Medulla oblongata (tissue), 1 donor: Measurements from ENCODE around the gene MPPED2.
A peak's percentile ranks its signal among the peaks of the same experiment; 100 is the strongest.
"Not testable (repeated sequence)": the region's sequence is repeated elsewhere in the genome, so short reads cannot be mapped to it uniquely, and the experiment has no call there.

Experiments
- DNase-seq: peaks from one replicate; pipeline ENCODE4 v3.0.0-alpha.2; 2015; ENCODE audit errors: extremely low spot score

MPPED2 gene

DNA sequence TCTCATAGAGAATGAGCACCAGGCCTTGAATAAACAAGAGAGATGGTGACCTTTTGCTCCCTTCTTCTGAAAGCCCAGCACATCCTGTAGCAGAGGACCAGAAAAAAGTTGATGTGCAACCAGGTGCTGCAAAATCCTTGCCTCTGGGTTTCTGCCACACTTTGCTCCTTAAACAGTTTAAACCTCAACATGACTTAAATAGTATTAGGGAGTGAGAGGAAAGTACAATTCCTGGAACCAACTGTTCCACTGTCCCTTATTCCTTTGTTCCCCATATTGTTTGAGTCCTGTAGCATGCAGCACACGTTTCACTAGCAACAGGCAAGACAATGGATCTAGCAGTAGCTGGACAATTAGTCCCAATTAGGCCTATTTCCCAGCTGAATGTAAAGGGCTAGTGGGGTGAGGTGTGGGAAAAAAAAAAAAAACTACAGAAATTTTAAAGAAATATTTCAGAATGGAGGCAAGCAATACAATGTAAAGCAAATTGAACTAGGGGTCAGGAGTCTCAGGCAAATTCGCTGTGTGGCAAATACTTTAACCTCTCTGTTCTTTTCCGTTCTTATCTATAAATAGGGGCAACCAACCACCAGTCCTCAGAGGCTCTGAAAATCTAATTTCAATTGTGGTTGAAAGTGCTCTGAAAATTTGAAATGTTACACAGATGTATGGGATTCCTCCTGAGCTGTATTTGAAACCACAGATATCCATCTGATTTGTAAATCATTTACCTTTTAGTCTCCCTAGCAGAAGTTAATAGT, 6.6 kb downstream of the MPPED2 start:
- DNase-seq, result no peak

DNA sequence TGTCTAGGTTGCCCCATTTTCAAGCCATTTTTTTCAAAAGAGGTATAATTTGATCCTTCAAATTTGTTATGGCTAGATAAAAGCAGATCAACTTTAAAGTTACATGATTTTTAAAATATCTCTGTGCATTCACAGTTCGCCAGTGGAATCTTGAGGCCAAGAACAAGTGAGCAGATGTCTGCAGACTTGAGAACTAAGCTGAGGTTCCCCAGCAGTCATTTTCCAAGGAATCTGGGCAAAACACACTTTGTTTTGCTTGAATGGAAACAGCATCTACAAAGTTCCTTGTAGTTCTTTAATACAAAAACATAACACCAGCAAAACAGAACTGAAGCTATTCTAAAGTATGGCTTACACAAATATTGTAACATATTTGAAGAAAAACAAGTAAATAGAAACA, 7.7 kb downstream of the MPPED2 start:
- no peak for DNase-seq

GRCh38 chr11:30573951-30574350, 12.2 kb downstream of the MPPED2 start:
- DNase-seq, result no peak

DNA sequence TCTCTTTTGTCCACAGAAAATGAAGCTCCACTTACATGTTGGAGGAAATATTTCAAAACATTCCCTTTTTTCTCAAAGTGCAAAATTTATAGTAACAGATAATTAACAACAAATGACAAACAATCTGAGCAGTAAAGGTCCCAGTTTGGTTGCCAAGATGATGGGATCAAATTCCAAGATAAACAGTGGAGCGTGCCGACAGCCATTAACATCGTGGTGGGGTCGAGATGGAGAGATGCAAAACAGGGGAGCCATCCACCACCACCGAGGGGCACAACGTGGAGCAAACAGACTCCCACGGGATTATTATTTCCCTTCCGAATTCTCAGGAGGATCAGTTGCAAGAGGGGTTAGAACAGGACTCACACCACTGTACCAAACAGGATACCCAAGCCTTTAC, 17.2 kb downstream of the MPPED2 start:
- no peak for DNase-seq

- DNase-seq, result no peak
Observed at GRCh38 chr11:30567644-30568043, 18.5 kb downstream of the MPPED2 start.

DNA sequence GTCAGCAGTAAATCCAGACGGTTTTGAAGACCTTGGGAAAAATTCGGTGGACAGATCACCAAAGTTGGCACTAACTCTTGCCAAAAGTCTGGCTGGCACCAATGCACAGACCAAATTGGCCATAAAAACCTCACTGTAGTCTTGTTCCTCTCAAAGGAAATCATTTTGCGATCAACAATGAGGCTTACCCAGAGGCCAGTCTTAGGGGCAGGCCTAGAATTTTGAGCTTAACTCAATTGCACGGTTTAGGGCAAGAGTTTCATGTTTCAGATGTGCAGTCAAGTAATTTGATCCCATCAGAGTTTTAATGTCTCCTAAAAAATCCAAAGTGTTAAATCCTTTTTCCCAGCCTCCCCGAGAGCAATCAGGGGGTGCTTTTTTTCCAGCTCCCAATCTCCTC, 19.0 kb downstream of the MPPED2 start:
- no peak for DNase-seq

GRCh38 chr11:30566482-30566881, 19.7 kb downstream of the MPPED2 start:
- DNase-seq, result no peak

GRCh38 chr11:30565027-30565426, 21.1 kb downstream of the MPPED2 start:
- no peak for DNase-seq

- no peak for DNase-seq
Observed at GRCh38 chr11:30561691-30562415, 24.3 kb downstream of the MPPED2 start.

GRCh38 chr11:30560206-30561106, 25.7 kb downstream of the MPPED2 start:
- no peak for DNase-seq

DNA sequence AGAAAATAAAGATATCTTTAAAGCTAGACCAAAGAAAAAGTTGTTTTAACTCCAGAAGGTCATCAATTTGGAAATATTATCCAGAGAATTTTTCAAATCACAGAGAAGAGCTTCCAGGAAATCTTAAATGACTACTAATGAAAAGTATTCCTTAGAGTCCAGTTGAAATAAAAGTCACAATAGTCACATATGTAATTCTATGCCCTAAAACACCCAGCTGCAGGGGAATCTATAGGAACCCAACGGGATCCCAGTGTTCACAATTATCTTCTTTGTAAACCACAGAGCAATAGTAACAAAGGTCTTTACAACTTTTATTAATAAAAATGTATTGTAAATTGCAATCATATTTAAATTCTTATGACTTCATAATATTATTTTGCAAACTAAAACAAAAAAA, 27.1 kb downstream of the MPPED2 start:
- DNase-seq, result no peak

DNA sequence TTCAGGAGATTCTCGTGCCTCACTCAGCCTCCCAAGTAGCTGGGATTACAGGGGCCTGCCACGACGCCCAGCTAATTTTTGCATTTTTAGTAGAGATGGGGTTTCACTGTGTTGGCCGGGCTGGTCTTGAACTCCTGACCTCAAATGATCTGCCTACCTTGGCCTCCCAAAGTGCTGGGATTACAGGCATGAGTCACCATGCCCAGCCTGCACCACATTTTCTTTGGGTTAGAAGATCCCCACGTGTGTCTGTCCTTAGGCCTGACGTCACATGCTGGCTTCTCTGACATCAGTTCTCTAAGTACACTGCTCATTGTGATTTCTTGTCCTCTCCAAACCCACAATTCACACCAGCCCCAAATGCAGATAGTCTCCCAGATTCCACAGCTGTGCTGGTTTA, 31.6 kb downstream of the MPPED2 start:
- DNase-seq, result not testable (repeated sequence)

- DNase-seq, result peak; percentile 24
Observed at GRCh38 chr11:30553521-30554110, 32.5 kb downstream of the MPPED2 start.

- no peak for DNase-seq
Observed at GRCh38 chr11:30552839-30553238, 33.3 kb downstream of the MPPED2 start.

DNA sequence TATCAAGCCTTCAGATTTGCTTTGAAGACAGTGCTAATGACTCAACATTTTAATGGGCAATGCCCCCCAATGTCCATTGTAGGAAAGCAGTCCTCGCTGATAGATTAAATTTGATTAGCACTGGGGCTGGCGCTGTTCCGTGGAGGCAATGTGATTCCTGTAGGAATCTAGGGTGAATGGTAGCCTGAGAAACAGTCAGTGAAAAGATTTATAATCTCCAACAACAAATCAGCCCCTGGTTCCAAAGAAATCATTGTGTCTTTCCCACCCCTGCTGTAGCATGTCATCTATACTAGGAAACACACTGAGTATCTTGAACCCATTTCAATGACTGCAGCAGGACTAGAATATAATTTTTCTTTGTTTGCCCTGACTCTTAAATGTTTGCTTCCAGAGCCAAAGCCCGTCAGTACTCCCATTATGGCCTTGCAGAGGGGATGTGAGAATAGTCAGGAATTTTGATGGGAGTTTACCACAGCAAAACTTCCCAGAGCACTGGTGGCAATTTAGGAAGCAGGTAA, 36.1 kb downstream of the MPPED2 start:
- DNase-seq, result no peak

- DNase-seq, result no peak
Observed at GRCh38 chr11:30549565-30549964, 36.6 kb downstream of the MPPED2 start.

DNA sequence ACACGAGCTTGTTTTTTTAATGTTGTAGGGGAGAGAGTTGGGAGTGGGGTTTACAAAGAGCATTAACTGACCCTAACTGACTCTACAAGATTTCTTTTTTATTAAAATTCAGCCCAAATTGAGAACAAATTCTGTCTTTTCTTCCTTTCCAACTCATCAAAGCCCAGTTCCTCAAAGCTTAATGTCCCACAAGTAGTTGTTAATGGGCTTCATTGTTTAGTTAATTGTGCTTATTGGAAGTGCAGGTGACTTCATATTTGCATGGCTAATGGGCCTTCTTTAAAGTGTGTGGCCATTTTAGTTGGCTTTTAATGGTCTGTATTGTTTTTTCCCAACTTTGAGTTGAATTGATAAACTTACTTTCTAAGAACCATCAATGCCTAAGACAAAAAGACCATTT, 39.8 kb downstream of the MPPED2 start:
- no peak for DNase-seq

GRCh38 chr11:30545507-30545906, 40.6 kb downstream of the MPPED2 start:
- no peak for DNase-seq

DNA sequence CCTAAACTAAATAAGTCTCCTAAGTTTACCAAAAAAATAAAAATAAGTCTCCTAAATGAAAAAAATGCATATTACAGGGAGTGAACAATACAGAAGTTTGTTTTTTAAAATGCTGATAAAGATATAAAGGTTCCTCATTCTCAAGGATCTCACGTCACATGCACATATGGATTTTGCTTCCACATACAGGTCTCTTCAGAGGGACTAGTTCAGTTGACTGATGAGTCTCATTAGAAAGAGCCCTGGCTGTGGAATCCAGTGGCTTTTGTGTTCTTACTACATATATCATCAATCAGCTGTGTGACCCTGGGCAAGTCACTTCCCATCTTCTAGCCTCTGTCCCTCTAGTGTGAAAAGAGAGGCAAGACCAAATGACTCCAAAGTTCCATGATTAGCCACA, 43.1 kb downstream of the MPPED2 start:
- no peak for DNase-seq

- DNase-seq, result no peak
Observed at GRCh38 chr11:30540781-30541180, 45.4 kb downstream of the MPPED2 start.

DNA sequence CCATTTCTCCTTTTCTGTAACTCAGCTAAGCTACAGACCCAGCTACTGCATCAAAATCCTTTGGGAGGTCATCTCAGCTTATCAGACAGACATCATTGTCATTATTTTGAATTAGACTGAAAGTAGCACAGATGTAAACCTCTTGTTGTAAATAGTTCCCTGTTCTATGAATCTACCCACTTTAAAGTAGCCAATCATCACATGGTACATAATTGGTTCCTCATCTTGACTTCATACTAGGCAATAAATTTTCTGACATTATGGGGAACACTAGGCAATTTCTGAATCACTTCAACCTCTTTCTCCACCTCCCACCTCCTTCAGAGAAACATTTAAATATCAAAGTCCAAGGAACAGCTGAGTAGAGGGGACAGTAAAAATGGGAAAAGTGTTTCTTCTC, 47.9 kb downstream of the MPPED2 start:
- no peak for DNase-seq

GRCh38 chr11:30535818-30536217, 50.3 kb downstream of the MPPED2 start:
- DNase-seq, result no peak
